GM23338 (cell line): ENCODE data around the gene PRDM4. TPM values are rescaled to one million over a fixed set of nuclear protein-coding genes. Genes with fewer than 3 reads are reported as not detected.

Source experiments
- ATAC-seq: fragments of 200-7000 bp; cut with Tn5 transposase; 3 replicates; pipeline ENCODE4 v1.9.1; 2020
- DNase-seq: peaks from one replicate; pipeline ENCODE4 v3.0.0-alpha.2; 2015; ENCODE audit warnings: low spot score
- H2AFZ ChIP-seq: fragments of 200-600 bp; sonication (generic); 2 replicates; pipeline ENCODE4 v1.8.0; 2016; ENCODE audit warnings: antibody characterized with exemption, mild to moderate bottlenecking, moderate library complexity
- H3F3A ChIP-seq: fragments of 200-600 bp; sonication (generic); replicated peaks from 2 replicates; pipeline ENCODE4 v1.8.0; 2017; ENCODE audit warnings: antibody characterized with exemption, mixed run types, low read depth
- H3K27ac ChIP-seq: fragments of 200-600 bp; sonication (generic); 2 replicates; pipeline ENCODE4 v1.6.1; 2016; ENCODE audit warnings: low read depth
- H3K27me3 ChIP-seq: fragments of 200-600 bp; sonication (generic); 2 replicates; pipeline ENCODE4 v1.8.0; 2016; ENCODE audit warnings: mild to moderate bottlenecking, mixed run types, moderate library complexity; ENCODE audit not compliant: insufficient read depth
- H3K36me3 ChIP-seq: fragments of 200-600 bp; sonication (generic); 2 replicates; pipeline ENCODE4 v1.8.0; 2016; ENCODE audit warnings: mild to moderate bottlenecking; ENCODE audit not compliant: insufficient read depth
- H3K4me1 ChIP-seq: fragments of 200-600 bp; sonication (generic); 2 replicates; pipeline ENCODE4 v1.8.0; 2016; ENCODE audit warnings: mild to moderate bottlenecking, moderate library complexity; ENCODE audit not compliant: insufficient read depth
- H3K4me2 ChIP-seq: fragments of 200-600 bp; sonication (generic); 2 replicates; pipeline ENCODE4 v1.7.1; 2017; ENCODE audit warnings: mixed run types
- H3K4me3 ChIP-seq: fragments of 200-600 bp; sonication (generic); 2 replicates; pipeline ENCODE4 v1.6.1; 2016; ENCODE audit warnings: mixed run types
- H3K79me2 ChIP-seq: fragments of 200-600 bp; sonication (generic); replicated peaks from 2 replicates; pipeline ENCODE4 v1.8.0; 2017; ENCODE audit warnings: mild to moderate bottlenecking; ENCODE audit not compliant: insufficient read depth
- H3K9me2 ChIP-seq: fragments of 200-600 bp; sonication (generic); 2 replicates; pipeline ENCODE4 v1.8.0; 2017; ENCODE audit not compliant: insufficient read depth
- H4K20me1 ChIP-seq: fragments of 200-600 bp; sonication (generic); replicated peaks from 2 replicates; pipeline ENCODE4 v1.8.0; 2017; ENCODE audit warnings: mild to moderate bottlenecking; ENCODE audit not compliant: insufficient read depth
- H3K27ac Mint-ChIP-seq: 2 replicates; pipeline ENCODE4 v1.8.0; 2020; ENCODE audit warnings: inconsistent platforms, mild to moderate bottlenecking, moderate library complexity, mixed read lengths
- H3K27me3 Mint-ChIP-seq: 3 replicates; pipeline ENCODE4 v1.8.0; 2022; ENCODE audit warnings: low read depth, mild to moderate bottlenecking, moderate library complexity, mixed read lengths, inconsistent platforms; ENCODE audit not compliant: insufficient read depth, poor library complexity
- H3K36me3 Mint-ChIP-seq: 3 replicates; pipeline ENCODE4 v1.8.0; 2021; ENCODE audit warnings: low read depth, mild to moderate bottlenecking, inconsistent platforms, moderate library complexity, mixed read lengths
- H3K4me1 Mint-ChIP-seq: 3 replicates; pipeline ENCODE4 v1.8.0; 2020; ENCODE audit warnings: mild to moderate bottlenecking, inconsistent platforms, mixed read lengths
- H3K4me3 Mint-ChIP-seq: 3 replicates; pipeline ENCODE4 v1.8.0; 2021; ENCODE audit warnings: moderate library complexity, mild to moderate bottlenecking, inconsistent platforms, mixed read lengths
- H3K9me3 Mint-ChIP-seq: 3 replicates; pipeline ENCODE4 v1.8.0; 2020; ENCODE audit warnings: moderate library complexity, mild to moderate bottlenecking, inconsistent platforms, mixed read lengths
- CREB1 ChIP-seq: fragments of 250-450 bp; sonication (Bioruptor Pico); IDR thresholded peaks from 2 replicates; pipeline ENCODE4 v1.5.0; 2020; ENCODE audit warnings: low read depth, mild to moderate bottlenecking, moderate library complexity
- EZH2 ChIP-seq: fragments of 200-600 bp; sonication (generic); IDR thresholded peaks from one replicate; pipeline ENCODE4 v1.8.0; 2017; ENCODE audit warnings: antibody characterized with exemption, mild to moderate bottlenecking, low read depth; ENCODE audit not compliant: unreplicated experiment
- EZH2phosphoT487 ChIP-seq: fragments of 200-600 bp; sonication (generic); IDR thresholded peaks from one replicate; pipeline ENCODE4 v1.8.1; 2018; ENCODE audit warnings: antibody characterized with exemption; ENCODE audit not compliant: unreplicated experiment
- JUNB ChIP-seq: IDR thresholded peaks from one replicate; pipeline ENCODE4 v1.6.1; 2016; ENCODE audit warnings: antibody characterized with exemption; ENCODE audit not compliant: unreplicated experiment
- NANOG ChIP-seq: IDR thresholded peaks from 2 replicates; pipeline ENCODE4 v1.6.1; 2016; ENCODE audit warnings: antibody characterized with exemption, borderline replicate concordance
- POLR2AphosphoS5 ChIP-seq: IDR thresholded peaks from 2 replicates; pipeline ENCODE4 v1.6.1; 2016; ENCODE audit warnings: antibody characterized with exemption, low read depth
- STAT1 ChIP-seq: IDR thresholded peaks from one replicate; pipeline ENCODE4 v1.6.1; 2016; ENCODE audit warnings: antibody characterized with exemption; ENCODE audit not compliant: unreplicated experiment
- ZNF114 ChIP-seq: fragments of 250-450 bp; sonication (Bioruptor Pico); IDR thresholded peaks from 2 replicates; pipeline ENCODE4 v1.5.0; 2020; ENCODE audit warnings: mild to moderate bottlenecking, moderate library complexity
- ZNF331 ChIP-seq: fragments of 250-450 bp; sonication (Bioruptor Pico); IDR thresholded peaks from 2 replicates; pipeline ENCODE4 v1.5.0; 2020; ENCODE audit warnings: low read depth, mild to moderate bottlenecking, moderate library complexity
- polyA plus RNA-seq: library from polyadenylated mRNA; unstranded; fragments of >200 nt; fragmentation: Nextera tagmentation; extraction: Ambion mirVana; gene quantifications from 2 replicates; pipeline ENCODE4 v1.2.1, GENCODE V29; 2016
- total RNA-seq: library from RNA; depleted of rRNA; stranded (reverse); fragments of >200 nt; shearing (Covaris generic); gene quantifications from 2 replicates; pipeline ENCODE4 v1.2.3, GENCODE V29; 2014
- TF ChIP-seq, protein P1 (sequence below): IDR thresholded peaks from one replicate; pipeline ENCODE4 v1.6.1; 2018; ENCODE audit warnings: antibody characterized with exemption; ENCODE audit not compliant: unreplicated experiment
- TF ChIP-seq, protein P2 (sequence below): fragments of 250-450 bp; sonication (Bioruptor Pico); IDR thresholded peaks from 2 replicates; pipeline ENCODE4 v1.5.0; 2020; ENCODE audit warnings: mild to moderate bottlenecking, moderate library complexity
- TF ChIP-seq, protein P3 (sequence below), 2 experiments: fragments of 200-600 bp in 1 of 2; sonication (generic) in 1 of 2; conservative IDR thresholded peaks; 2 replicates each; pipeline versions ENCODE4 v1.5.1 to v1.6.1; 2016 to 2017; ENCODE audit warnings: antibody characterized with exemption in 2 of 2, low read depth in 2 of 2, mild to moderate bottlenecking in 2 of 2, moderate library complexity in 1 of 2
- TF ChIP-seq, protein P4 (sequence below): IDR thresholded peaks from 2 replicates; pipeline ENCODE4 v1.6.1; 2016; ENCODE audit warnings: antibody characterized with exemption

PRDM4 gene
- total and polyA plus RNA-seq, 2 experiments from 2014 or later = 4.9 to 17.1 TPM

DNA sequence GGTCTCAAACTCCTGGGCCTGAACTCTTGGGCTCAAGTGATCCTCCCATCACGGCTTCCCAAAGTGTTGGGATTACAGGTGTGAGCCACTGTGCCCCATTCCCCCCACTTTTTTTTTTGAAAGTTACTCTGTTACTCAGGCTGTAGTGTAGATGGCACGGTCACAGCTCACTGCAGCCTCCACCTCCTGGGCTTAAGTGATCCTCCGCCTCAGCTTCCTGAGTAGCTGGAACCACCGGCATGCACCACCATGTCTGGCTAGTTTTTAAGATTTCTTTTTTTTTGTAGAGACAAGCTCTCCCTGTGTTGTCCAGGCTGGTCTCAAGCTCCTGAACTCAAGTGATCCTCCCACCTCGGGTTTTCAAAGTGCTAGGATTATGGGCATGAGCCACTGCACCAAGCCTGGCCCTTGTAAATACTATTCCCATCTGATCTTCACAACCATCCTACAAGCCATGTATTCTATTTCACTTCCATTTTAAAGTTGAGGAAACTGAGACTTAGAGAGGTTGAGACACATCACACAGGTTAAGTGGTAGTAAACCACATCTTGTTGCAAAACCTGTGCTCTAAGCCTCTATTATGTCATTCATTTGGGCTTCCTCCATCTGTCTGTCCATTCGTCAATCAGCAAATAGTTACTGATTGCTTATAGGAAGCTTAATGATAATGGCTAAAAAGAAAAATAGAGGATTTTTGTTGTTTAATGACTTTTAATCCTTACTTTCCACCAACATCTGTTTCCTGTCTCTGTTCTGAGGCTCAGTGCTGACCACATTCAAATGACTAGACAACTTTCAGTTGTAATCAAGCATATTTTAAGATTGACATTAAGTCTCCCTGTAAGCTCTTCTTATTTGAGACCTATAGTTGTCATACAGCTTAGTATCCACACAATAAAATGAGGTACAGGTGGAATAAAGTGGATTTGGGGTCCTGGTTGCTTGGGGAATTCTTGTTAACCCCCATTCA is 22.8 kb upstream of the PRDM4 start:
- peaks cover 15% of the 10 kb centered on the region for H3K9me2 ChIP-seq
- Mint-ChIP-seq H3K4me1 (peaks cover 10% of the 10 kb centered on the region; the same call in 2 of the 3 replicates), H3K27ac (no peak overlapping the region), H3K9me3 (no peaks in the 10 kb centered on the region; the same call in 2 of the 3 replicates), H3K27me3 (peaks cover 3% of the 10 kb centered on the region), H3K4me3 (no peak overlapping the region), H3K36me3 (no peaks in the 10 kb centered on the region)
- H3K27ac ChIP-seq = no peak overlapping the region
- ATAC-seq (no peak), DNase-seq (no peak)
- no peak overlapping the region for H3K4me2 ChIP-seq
- H3F3A ChIP-seq = no peaks in the 10 kb centered on the region
- H4K20me1 ChIP-seq = no peaks in the 10 kb centered on the region
- peaks cover 6% of the 10 kb centered on the region for H3K4me1 ChIP-seq
- H3K36me3 ChIP-seq = no peaks in the 10 kb centered on the region
- H2AFZ ChIP-seq = no peak overlapping the region
- no peak for TF ChIP-seq ZNF114 (CRISPR knock-in tag)
- TF ChIP-seq, protein P1, sequence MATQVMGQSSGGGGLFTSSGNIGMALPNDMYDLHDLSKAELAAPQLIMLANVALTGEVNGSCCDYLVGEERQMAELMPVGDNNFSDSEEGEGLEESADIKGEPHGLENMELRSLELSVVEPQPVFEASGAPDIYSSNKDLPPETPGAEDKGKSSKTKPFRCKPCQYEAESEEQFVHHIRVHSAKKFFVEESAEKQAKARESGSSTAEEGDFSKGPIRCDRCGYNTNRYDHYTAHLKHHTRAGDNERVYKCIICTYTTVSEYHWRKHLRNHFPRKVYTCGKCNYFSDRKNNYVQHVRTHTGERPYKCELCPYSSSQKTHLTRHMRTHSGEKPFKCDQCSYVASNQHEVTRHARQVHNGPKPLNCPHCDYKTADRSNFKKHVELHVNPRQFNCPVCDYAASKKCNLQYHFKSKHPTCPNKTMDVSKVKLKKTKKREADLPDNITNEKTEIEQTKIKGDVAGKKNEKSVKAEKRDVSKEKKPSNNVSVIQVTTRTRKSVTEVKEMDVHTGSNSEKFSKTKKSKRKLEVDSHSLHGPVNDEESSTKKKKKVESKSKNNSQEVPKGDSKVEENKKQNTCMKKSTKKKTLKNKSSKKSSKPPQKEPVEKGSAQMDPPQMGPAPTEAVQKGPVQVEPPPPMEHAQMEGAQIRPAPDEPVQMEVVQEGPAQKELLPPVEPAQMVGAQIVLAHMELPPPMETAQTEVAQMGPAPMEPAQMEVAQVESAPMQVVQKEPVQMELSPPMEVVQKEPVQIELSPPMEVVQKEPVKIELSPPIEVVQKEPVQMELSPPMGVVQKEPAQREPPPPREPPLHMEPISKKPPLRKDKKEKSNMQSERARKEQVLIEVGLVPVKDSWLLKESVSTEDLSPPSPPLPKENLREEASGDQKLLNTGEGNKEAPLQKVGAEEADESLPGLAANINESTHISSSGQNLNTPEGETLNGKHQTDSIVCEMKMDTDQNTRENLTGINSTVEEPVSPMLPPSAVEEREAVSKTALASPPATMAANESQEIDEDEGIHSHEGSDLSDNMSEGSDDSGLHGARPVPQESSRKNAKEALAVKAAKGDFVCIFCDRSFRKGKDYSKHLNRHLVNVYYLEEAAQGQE = no peak
- TF ChIP-seq EZH2 = no peak
- TF ChIP-seq, protein P2, sequence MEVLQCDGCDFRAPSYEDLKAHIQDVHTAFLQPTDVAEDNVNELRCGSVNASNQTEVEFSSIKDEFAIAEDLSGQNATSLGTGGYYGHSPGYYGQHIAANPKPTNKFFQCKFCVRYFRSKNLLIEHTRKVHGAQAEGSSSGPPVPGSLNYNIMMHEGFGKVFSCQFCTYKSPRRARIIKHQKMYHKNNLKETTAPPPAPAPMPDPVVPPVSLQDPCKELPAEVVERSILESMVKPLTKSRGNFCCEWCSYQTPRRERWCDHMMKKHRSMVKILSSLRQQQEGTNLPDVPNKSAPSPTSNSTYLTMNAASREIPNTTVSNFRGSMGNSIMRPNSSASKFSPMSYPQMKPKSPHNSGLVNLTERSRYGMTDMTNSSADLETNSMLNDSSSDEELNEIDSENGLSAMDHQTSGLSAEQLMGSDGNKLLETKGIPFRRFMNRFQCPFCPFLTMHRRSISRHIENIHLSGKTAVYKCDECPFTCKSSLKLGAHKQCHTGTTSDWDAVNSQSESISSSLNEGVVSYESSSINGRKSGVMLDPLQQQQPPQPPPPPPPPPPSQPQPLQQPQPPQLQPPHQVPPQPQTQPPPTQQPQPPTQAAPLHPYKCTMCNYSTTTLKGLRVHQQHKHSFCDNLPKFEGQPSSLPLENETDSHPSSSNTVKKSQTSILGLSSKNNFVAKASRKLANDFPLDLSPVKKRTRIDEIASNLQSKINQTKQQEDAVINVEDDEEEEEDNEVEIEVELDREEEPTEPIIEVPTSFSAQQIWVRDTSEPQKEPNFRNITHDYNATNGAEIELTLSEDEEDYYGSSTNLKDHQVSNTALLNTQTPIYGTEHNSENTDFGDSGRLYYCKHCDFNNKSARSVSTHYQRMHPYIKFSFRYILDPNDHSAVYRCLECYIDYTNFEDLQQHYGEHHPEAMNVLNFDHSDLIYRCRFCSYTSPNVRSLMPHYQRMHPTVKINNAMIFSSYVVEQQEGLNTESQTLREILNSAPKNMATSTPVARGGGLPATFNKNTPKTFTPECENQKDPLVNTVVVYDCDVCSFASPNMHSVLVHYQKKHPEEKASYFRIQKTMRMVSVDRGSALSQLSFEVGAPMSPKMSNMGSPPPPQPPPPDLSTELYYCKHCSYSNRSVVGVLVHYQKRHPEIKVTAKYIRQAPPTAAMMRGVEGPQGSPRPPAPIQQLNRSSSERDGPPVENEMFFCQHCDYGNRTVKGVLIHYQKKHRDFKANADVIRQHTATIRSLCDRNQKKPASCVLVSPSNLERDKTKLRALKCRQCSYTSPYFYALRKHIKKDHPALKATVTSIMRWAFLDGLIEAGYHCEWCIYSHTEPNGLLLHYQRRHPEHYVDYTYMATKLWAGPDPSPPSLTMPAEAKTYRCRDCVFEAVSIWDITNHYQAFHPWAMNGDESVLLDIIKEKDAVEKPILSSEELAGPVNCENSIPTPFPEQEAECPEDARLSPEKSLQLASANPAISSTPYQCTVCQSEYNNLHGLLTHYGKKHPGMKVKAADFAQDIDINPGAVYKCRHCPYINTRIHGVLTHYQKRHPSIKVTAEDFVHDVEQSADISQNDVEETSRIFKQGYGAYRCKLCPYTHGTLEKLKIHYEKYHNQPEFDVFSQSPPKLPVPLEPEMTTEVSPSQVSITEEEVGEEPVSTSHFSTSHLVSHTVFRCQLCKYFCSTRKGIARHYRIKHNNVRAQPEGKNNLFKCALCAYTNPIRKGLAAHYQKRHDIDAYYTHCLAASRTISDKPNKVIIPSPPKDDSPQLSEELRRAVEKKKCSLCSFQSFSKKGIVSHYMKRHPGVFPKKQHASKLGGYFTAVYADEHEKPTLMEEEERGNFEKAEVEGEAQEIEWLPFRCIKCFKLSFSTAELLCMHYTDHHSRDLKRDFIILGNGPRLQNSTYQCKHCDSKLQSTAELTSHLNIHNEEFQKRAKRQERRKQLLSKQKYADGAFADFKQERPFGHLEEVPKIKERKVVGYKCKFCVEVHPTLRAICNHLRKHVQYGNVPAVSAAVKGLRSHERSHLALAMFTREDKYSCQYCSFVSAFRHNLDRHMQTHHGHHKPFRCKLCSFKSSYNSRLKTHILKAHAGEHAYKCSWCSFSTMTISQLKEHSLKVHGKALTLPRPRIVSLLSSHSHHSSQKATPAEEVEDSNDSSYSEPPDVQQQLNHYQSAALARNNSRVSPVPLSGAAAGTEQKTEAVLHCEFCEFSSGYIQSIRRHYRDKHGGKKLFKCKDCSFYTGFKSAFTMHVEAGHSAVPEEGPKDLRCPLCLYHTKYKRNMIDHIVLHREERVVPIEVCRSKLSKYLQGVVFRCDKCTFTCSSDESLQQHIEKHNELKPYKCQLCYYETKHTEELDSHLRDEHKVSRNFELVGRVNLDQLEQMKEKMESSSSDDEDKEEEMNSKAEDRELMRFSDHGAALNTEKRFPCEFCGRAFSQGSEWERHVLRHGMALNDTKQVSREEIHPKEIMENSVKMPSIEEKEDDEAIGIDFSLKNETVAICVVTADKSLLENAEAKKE = no peak
- no peak for TF ChIP-seq CREB1 (CRISPR knock-in tag)
- TF ChIP-seq, protein P3, sequence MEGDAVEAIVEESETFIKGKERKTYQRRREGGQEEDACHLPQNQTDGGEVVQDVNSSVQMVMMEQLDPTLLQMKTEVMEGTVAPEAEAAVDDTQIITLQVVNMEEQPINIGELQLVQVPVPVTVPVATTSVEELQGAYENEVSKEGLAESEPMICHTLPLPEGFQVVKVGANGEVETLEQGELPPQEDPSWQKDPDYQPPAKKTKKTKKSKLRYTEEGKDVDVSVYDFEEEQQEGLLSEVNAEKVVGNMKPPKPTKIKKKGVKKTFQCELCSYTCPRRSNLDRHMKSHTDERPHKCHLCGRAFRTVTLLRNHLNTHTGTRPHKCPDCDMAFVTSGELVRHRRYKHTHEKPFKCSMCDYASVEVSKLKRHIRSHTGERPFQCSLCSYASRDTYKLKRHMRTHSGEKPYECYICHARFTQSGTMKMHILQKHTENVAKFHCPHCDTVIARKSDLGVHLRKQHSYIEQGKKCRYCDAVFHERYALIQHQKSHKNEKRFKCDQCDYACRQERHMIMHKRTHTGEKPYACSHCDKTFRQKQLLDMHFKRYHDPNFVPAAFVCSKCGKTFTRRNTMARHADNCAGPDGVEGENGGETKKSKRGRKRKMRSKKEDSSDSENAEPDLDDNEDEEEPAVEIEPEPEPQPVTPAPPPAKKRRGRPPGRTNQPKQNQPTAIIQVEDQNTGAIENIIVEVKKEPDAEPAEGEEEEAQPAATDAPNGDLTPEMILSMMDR (conservative IDR thresholded peaks at IDR 0.05; ENCODE audit: low read depth in 2 of 2) = no peak
- no peak for TF ChIP-seq STAT1
- no peak for TF ChIP-seq JUNB
- no peak for TF ChIP-seq ZNF331 (CRISPR knock-in tag)
- TF ChIP-seq POLR2AphosphoS5 = no peak
- no peak for TF ChIP-seq NANOG
- TF ChIP-seq EZH2phosphoT487 = no peak
- TF ChIP-seq, protein P4, sequence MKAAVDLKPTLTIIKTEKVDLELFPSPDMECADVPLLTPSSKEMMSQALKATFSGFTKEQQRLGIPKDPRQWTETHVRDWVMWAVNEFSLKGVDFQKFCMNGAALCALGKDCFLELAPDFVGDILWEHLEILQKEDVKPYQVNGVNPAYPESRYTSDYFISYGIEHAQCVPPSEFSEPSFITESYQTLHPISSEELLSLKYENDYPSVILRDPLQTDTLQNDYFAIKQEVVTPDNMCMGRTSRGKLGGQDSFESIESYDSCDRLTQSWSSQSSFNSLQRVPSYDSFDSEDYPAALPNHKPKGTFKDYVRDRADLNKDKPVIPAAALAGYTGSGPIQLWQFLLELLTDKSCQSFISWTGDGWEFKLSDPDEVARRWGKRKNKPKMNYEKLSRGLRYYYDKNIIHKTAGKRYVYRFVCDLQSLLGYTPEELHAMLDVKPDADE = no peak
- H3K27me3 ChIP-seq = peaks cover 5% of the 10 kb centered on the region; the same call in 1 of the 2 replicates
- no peak overlapping the region for H3K4me3 ChIP-seq
- H3K79me2 ChIP-seq = no peaks in the 10 kb centered on the region
